OCI-LY1 (cell line): ENCODE data around the gene LDLRAD3.

Source experiments
- EZH2 ChIP-seq: fragments of 200-600 bp; sonication (generic), shearing (Covaris generic); IDR thresholded peaks from 2 replicates; pipeline ENCODE4 v1.8.0; 2017; ENCODE audit warnings: borderline replicate concordance, mixed run types, mild to moderate bottlenecking, antibody characterized with exemption, low read length, moderate library complexity, mixed read lengths
- TF ChIP-seq, protein P1 (sequence below): fragments of 200-600 bp; sonication (generic), shearing (Covaris generic); IDR thresholded peaks from 2 replicates; pipeline ENCODE4 v1.5.1; 2017; ENCODE audit warnings: mild to moderate bottlenecking, antibody characterized with exemption, low read length, moderate library complexity, mixed read lengths

- TF ChIP-seq, protein P1, sequence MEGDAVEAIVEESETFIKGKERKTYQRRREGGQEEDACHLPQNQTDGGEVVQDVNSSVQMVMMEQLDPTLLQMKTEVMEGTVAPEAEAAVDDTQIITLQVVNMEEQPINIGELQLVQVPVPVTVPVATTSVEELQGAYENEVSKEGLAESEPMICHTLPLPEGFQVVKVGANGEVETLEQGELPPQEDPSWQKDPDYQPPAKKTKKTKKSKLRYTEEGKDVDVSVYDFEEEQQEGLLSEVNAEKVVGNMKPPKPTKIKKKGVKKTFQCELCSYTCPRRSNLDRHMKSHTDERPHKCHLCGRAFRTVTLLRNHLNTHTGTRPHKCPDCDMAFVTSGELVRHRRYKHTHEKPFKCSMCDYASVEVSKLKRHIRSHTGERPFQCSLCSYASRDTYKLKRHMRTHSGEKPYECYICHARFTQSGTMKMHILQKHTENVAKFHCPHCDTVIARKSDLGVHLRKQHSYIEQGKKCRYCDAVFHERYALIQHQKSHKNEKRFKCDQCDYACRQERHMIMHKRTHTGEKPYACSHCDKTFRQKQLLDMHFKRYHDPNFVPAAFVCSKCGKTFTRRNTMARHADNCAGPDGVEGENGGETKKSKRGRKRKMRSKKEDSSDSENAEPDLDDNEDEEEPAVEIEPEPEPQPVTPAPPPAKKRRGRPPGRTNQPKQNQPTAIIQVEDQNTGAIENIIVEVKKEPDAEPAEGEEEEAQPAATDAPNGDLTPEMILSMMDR = no peak
- TF ChIP-seq EZH2 = no peak
Observed at GRCh38 chr11:36037031-36037430, 93.2 kb downstream of the LDLRAD3 start.
